CD4-positive, alpha-beta T cell treated with Interleukin-4 for 1 hour (primary cell): ENCODE results near the gene TCEANC.
"Not testable (repeated sequence)": the region's sequence is repeated elsewhere in the genome, so short reads cannot be mapped to it uniquely, and the experiment has no call there.

Experiments
- DNase-seq, 2 donors: peaks; one replicate each; pipeline ENCODE4 v3.0.0-alpha.2; 2020 to 2022

Gene TCEANC

DNA sequence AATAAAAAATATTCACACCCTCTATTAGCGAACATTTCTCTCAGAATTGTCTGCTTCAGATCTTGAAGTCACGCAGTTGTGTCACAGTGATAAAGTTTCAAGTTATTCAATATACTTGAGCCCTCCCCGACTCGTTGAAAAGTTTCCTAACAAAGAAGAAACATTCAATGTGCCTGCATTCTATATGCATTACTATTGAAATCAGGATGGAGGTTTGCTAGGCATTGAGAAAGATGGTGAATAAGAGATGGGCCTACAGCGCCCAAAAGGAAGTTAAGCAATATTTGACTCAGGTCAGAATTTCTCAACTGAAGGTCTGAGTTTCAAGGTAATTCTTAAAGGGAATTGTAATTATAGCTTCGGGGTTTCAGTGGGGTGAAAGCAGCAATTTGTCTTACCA lies 6.1 kb downstream of the TCEANC start:
- DNase-seq, result no peak

GRCh38 chrX:13661735-13662288 lies 8.9 kb downstream of the TCEANC start:
- DNase-seq, result no peak

DNA sequence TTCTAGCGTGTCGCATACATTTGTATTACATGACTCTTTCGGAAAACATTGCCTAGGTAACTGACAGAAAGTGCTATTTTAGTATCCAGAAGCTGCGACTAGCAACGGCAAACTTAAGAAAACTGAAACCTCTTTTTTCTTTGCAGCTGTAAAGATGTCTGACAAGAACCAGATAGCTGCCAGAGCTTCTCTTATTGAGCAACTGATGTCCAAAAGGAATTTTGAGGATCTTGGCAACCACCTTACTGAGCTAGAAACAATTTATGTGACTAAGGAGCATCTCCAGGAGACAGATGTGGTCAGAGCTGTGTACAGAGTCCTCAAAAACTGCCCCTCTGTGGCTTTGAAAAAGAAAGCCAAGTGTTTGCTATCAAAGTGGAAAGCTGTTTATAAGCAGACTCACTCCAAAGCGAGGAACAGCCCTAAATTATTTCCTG lies 9.4 kb downstream of the TCEANC start:
- DNase-seq, result no peak

DNA sequence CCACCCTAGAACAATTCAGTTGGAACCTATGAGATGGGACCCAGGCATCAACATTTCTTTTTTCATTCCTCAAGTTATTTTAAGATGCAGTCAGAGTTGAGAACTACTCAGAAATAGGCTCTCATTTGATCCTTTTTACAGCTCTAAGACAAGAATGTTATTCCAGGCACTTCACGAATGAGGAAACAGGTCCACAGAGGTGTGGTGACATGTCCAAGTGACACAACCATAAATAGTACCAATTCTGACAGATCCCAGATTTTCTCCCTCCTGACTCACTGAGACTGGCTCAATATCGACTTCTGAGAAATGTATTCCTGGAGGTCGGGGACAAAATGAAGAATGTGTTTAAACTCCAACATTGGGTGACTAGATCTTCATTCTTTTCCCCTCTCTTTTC lies 11.1 kb downstream of the TCEANC start:
- no peak for DNase-seq

- DNase-seq, result no peak
Measured at GRCh38 chrX:13666836-13667235, 13.9 kb downstream of the TCEANC start.

DNA sequence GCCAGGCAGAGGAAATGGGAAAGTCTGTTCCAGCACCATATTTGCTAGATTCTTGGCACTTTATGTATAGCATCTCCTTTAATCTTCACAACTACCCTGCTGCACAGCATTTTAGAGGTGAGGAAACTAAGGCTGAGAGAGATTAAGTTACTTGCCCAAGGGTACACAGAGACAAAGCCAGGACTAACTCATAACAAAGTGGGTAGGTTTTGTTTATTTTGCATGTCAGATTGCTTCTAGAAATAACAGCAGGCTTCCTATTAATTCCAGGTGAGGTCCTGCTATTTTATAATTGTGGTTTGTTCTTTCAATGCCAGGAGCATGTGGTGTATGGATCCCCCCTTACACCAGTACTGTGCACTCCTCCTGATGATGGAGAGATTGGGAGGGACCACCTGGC lies 15.0 kb downstream of the TCEANC start:
- no peak for DNase-seq

DNA sequence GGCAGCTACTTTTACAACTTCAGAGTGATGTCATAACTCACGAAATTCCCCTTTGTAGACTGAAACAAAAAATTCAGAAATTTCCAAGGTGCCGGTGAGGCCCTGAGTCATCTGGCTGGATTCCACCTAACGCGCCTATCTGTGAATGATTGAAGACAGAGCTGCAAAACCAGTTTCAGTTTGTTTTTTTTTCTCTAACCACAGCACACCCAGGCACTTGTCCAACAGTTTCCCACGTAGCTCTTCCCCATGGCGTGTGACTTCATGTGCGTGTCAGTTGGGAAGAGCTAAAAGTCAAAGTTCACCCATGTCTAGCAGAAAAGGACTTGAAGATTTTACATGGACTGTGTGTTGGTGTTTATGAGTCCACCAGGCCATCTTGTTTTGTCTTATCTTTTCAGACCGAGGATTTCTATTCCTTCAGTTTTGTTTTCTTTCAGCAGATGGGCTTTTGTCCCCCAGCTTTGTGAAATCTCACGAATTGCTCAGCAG lies 16.4 kb downstream of the TCEANC start:
- DNase-seq, result peak; percentile 61 to 76

DNA sequence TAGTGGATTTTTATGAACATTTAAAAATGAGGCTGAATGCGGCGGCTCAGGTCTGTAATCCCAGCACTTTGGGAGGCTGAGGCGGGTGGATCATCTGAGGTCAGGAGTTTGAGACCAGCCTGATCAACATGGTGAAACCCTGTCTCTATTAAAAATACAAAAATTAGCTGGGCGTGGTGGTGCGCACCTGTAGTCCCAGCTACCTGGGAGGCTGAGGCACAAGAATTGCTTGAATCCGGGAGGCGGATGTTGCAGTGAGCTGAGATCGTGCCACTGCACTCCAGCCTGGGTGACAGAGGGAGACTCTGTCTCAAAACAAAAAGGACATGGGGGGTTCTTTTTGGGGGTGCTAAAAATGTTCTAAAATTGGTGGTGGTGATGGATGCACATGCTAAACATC lies 16.8 kb downstream of the TCEANC start:
- not testable (repeated sequence) for DNase-seq

DNA sequence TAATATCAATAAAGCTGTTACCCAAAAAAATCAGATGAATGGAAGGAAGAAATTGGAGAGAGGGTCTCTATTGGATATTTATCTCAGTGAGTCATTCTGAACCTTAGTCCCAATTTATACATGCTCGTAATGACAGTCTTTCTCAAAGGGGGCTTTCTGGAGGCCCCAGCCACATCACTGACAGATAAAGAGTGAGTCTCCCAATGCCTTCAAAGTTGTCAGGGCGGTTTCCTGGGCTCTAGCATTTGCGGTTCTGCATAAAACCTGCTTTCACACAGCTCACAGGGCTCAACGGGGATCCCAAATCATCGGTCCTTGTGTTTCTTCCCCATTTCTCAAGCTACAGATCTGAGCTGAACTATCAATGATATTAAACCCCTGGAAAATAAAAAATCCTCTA lies 17.3 kb downstream of the TCEANC start:
- DNase-seq, result no peak

DNA sequence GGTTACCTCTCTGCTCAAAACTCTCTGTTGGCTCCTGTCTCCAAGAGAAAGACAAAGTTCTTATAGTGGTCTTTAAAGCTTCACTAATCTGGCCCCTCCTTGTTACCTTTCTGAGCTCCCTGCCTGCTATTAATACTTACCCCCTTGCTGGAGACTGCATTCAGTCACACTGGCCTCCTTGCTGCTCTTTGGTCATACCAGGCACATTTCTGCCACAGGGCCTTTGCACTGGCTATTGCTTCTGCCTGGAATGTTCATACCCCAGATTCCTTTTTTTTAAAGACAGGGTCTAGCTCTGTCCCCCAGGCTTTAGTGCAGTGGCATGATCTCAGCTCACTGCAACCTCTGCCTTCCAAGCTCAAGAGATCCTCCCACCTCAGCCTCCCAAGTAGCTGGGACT lies 20.1 kb downstream of the TCEANC start:
- DNase-seq, result no peak

DNA sequence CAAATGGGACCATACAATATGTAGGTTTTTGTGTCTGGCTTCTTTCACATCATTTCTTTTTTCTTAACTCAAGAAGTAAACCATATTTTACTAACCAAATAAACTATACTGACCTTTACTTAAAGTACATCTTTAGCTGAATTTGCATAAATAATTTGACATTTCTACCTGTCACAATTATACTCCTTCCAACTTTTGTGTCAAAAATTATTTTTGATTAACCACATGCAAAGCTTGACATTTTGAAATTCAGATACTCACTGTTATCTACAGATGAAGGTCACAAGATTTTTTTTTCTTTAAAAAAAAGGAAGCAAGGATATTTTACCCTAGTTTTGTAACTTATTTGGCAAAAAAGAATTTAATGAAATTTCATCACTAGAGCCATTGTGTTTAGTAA lies 23.9 kb downstream of the TCEANC start:
- no peak for DNase-seq

GRCh38 chrX:13679700-13680099 lies 26.8 kb downstream of the TCEANC start:
- not testable (repeated sequence) for DNase-seq

DNA sequence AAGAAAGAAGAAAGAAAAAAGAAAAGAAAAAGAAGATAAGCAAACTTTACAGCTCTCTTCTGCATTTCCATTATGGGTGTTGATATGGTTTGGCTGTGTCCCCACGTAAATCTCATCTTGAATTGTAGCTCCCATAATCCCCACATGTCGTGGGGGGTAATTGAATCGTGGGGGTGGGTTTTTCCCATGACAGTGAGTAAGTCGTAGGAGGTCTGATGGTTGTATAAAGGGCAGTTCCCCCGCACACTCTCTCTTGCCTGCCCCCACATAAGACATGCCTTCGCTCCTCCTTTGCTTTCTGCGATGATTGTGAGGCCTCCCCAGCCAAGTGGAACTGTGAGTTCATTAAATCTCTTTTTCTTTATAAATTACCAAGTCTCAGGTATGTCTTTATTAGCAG lies 28.7 kb downstream of the TCEANC start:
- DNase-seq, result no peak

DNA sequence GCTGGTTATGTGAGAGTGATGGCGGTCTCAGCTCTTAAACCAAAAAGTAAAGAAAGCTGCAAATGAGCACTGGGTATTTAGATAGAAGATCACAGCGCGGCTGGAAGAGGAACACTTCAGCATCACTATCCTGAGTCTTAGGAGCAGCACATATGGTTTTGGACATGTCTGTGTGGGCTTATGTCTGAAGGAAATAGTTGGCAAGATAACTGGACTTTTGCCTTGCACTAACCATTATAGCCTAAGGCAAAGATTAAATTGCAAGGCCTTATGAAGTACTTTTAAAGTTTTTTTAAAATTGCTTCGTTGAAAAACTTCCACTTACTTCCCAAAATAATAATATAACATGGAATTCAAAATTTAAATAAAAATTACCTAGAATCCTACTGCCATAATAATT lies 31.4 kb downstream of the TCEANC start:
- no peak for DNase-seq

DNA sequence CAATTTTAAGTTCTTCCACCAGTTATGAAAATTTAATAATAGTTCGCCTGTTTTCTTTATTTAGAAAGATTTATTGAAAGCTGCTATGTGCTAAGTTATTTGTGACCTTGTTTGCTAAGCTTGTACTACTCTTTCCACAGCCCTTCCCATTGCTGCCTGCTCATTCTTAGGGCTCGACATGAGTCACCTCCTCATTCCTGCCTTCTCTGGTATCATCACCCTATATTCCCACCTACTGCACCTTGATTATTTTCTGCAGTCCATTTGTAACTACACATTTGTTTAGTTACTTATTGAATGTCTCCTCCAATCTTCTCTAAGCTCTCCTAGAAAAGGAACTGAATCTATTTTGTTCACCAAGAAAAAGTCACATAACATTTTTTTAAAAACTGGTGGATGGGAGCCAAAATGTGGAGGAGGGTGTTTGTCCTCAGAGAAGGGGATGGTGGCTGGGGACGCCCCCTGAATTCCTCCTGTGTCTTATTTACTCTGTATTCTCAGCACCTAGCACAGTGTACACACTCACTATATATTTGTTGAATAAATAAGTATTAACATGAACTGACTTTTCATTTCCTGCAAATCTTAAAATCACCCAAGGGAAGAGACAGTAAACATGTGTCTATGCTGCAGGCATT lies 32.3 kb downstream of the TCEANC start:
- no peak for DNase-seq

DNA sequence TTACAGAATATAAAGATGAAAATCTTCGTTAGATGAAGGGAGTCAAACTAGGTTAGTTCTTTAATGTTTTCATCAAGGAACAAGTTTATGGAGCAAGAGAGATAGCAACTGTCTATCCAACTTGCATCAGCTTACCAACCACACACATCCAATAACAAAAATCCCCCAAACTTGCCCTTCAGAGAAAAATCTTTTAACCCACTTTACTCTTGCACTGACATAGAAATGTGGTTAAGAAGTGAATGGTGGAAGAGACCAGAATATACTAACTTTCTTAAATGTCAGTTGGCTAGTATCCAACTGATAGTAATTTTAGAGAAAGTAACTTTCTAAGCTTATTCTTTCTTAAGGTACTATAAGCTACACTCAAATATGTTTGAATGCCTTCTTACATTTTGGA lies 34.3 kb downstream of the TCEANC start:
- no peak for DNase-seq

DNA sequence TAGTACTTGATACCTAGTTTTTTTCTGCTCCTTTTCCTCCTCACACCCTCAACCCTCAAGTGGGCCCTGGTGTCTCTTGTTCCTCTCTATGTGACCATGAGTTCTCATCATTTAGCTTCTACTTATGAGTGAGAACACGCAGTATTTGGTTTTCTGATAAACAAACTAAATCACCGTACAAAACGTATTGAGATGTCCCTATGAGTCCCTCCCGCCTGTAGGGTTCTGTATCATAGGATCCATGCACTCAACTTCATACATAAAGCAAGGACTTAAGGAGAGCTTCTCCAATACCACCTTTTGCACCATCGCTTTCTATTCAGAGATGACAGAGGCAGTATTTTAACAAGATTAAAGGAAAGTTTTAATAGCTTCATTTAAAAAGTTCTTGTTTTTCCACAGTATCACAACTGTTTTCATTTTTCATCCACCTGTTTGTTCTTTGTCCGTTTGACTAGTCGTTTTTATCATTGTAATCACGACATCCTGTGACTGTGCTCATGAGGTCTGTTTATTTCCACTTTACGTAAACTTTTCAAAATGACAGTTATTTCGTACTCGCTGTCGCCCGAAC lies 35.5 kb downstream of the TCEANC start:
- DNase-seq, result peak in 1 of 2 donors; percentile 22

DNA sequence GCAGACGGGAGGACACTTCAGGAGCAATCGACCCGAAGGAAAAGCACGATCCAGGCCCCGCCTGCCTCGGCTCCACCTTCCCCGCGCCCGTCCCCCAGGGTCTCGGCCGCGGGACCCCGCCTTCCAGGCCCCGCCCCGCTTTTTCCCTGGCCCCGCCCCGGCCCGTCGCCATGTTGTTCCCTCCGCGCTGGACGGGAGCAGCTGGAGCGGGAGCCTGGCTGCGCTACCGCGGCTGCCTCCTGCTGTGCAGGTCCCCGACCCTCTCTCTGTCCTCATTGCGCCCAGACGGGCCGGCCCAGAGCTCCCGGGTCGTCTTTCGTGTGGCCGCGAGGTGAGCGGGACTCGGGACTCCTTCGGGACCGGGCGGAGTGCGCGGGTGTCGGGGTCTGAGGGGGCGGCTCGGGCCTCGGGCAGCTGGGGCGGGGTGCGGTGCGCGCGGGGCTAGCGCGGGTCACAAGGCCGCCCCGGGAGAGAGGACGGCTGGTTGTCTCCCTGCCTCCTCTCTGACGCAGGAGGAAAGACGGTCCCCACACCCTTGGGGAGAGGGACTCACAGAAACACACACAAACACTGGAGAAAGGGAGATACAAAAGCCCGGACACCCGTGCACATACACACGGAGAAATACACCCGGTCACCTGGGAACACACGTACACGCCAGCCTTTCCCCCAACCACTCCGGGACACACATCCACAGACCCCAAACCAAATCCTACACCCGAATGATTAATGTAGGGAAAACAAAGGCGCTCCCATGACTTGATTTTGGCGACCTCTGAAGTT lies 36.2 kb downstream of the TCEANC start, which contains the start of gene RAB9A:
Gene RAB9A, plus strand, starts transcription at position 171 of the 783 bp plus-strand sequence. CDS start 19,619 bp downstream, outside the sequence.
- DNase-seq, result peak; percentile 77 to 82

DNA sequence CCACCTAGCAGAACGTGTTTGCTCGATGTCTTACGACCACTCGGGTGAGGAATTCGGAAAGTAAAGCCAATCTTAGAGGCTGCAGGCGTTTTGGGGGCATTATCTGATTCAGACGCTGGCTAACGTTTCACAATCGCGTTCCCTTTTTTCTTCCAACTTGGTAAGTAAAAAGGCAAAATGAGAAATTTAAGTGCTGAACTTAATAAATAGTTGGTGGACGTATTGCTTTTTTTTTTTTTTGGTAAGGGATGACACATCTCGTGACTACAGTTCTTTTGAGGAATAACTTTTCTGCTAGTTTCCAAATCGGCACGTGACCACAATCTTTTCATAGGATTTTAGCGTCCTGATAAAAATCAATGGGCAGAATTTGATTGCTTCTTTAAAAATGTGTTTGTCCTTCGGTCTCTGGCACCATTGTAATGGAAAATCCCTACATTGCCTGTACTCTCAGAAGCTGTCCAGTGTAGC lies 36.8 kb downstream of the TCEANC start:
- DNase-seq, result no peak

DNA sequence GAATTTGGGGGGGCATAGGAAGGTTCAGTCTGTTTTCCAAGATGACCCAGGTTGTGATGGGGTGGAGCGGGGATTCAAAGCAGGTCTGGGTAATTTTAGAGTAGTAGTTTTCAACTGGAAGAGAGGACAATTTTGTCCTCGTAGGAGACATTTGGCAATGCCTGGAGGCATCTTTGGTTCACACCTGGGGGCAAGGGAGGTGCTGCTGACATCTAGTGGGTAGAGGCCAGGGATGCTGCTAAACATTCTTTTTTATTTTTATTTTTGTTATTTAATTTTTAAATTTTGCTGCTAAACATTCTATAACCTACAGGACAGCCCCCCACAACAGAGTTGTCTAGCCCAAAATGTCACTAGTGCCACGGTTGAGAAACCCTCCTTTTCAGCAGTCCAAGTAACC lies 37.9 kb downstream of the TCEANC start:
- DNase-seq, result peak in 1 of 2 donors; percentile 39

- DNase-seq, result peak in 1 of 2 donors; percentile 20
Measured at GRCh38 chrX:13691841-13692371, 39.0 kb downstream of the TCEANC start.

DNA sequence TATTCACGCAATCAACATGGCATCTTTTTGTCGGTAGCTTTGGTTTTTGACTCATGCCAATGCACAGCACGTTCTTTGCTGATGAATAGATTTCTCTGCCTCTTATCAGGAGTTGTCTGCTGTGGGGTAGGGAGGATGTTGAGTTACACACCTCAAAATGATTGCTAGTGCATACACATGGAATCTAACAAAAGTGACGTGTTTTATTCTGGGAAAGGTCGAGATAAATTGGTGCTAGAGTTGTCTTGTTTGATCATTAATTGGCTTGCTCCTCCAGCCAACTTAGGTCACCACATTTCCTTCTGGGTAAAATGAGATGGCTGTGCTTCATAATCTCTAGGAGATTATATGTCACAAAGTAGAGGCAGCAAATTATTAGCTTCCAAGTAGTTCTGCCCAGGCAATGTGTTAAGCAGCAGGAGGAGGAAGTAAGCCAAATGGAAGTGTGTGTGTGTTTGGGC lies 39.9 kb downstream of the TCEANC start:
- DNase-seq, result no peak
